Type B pancreatic cell (in vitro differentiated cells): ENCODE measurements around the gene ASMTL. TPM values are rescaled to one million over a fixed set of nuclear protein-coding genes. Genes with fewer than 3 reads are reported as not detected.

Experiments
- DNase-seq: peaks from one replicate; pipeline ENCODE4 v3.0.0; 2021; ENCODE audit warnings: mixed read lengths; ENCODE audit not compliant: unreplicated experiment; ENCODE audit errors: extremely low spot score
- H3K27ac Mint-ChIP-seq: 2 replicates; pipeline ENCODE4 v1.8.0; 2021; ENCODE audit warnings: mild to moderate bottlenecking, mixed read lengths
- H3K27me3 Mint-ChIP-seq: 2 replicates; pipeline ENCODE4 v1.8.0; 2021; ENCODE audit warnings: mixed read lengths
- H3K36me3 Mint-ChIP-seq: 2 replicates; pipeline ENCODE4 v1.8.0; 2021; ENCODE audit warnings: mixed read lengths
- H3K4me1 Mint-ChIP-seq: one replicate; pipeline ENCODE4 v1.8.0; 2021; ENCODE audit warnings: mixed read lengths; ENCODE audit not compliant: unreplicated experiment
- H3K4me3 Mint-ChIP-seq: 2 replicates; pipeline ENCODE4 v1.8.0; 2021; ENCODE audit warnings: mild to moderate bottlenecking, mixed read lengths
- H3K9me3 Mint-ChIP-seq: 2 replicates; pipeline ENCODE4 v1.8.0; 2021; ENCODE audit warnings: mixed read lengths
- total RNA-seq: library from RNA; stranded (reverse); gene quantifications from 2 replicates; pipeline ENCODE4 v1.2.1, GENCODE V29; 2021; ENCODE audit warnings: low replicate concordance
- TF ChIP-seq, protein P1 (sequence below): fragments of 200-600 bp; sonication (generic); conservative IDR thresholded peaks from 2 replicates; pipeline ENCODE4 v1.5.0; 2021; ENCODE audit warnings: antibody characterized with exemption, mild to moderate bottlenecking

ASMTL gene
- total RNA-seq, 1 donor from 2014 or later: 31.5 TPM

DNA sequence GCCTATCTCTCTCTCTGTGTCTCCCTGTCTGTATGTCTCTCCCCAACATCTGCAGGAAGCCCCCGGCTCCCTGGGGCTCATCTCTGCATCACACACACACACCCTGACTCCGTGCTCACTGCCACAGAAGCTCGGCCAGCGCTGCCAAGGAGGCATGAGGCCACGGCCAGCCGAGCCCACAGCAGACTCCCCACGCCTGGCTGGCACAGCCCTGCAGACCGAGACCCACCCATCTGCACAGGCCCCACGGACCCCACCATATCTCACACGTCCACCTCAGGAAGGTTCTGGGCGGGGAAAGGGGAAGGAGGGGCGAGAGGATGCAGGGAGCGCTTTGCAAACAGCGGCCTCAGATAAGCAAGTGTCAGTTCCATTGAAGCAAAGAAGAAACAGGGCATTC is 32.3 kb downstream of the ASMTL start:
- H3K27me3 Mint-ChIP-seq: no peaks in the 10 kb centered on the region
- peak overlapping the region; percentile 65 for H3K27ac Mint-ChIP-seq
- no peaks in the 10 kb centered on the region for H3K9me3 Mint-ChIP-seq

DNA sequence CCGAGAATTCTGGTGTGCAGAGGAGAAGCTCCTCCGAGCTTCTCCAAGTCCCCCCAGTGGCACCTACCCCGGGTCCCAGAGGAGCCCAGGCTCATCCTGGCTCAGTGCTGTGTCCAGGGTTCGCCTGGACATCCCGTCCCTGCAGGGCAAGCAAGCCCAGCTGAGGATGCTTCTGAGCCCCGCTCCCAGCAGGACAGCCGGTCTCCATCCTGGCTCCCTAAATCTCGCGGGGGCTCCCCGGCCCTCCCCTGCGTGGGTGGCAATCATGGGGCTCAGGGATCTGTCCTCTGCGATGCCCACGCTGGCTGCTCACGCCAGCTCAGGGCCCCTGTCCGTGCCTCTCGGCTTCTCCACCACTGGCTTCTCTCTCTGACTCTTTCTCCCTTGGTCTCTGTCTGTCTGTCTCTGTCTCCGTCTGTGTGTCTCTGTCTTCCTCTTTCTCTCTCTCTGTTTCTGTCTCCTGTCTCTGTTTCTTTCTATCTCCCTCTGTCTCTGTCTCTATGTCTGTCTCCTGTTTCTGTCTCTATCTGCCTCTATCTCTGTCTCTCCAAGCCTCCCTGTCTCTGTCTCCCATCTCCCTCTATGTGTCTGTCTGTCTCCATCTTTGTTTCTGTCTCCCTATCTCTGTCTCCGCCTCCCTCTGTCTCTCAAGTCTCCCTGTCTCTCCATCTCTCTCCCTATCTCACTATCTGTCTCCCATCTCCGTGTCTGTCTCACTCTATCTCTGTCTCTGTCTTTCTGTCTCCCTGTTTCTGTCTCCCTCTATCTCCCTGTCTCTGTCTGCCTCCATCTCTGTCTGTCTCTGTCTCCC is 33.0 kb downstream of the ASMTL start:
- no peak for DNase-seq
- TF ChIP-seq, protein P1, sequence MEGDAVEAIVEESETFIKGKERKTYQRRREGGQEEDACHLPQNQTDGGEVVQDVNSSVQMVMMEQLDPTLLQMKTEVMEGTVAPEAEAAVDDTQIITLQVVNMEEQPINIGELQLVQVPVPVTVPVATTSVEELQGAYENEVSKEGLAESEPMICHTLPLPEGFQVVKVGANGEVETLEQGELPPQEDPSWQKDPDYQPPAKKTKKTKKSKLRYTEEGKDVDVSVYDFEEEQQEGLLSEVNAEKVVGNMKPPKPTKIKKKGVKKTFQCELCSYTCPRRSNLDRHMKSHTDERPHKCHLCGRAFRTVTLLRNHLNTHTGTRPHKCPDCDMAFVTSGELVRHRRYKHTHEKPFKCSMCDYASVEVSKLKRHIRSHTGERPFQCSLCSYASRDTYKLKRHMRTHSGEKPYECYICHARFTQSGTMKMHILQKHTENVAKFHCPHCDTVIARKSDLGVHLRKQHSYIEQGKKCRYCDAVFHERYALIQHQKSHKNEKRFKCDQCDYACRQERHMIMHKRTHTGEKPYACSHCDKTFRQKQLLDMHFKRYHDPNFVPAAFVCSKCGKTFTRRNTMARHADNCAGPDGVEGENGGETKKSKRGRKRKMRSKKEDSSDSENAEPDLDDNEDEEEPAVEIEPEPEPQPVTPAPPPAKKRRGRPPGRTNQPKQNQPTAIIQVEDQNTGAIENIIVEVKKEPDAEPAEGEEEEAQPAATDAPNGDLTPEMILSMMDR: no peak
- Mint-ChIP-seq H3K4me1 (no peaks in the 10 kb centered on the region), H3K36me3 (peaks cover 32% of the 10 kb centered on the region), H3K4me3 (peak overlapping the region; percentile 18), H3K9me3 (no peaks in the 10 kb centered on the region), H3K27me3 (no peaks in the 10 kb centered on the region), H3K27ac (peak overlapping the region; percentile 65)

More for the DNA sequence above, 32.3 kb downstream of the ASMTL start:
- Mint-ChIP-seq H3K36me3 (peaks cover 37% of the 10 kb centered on the region), H3K4me1 (no peaks in the 10 kb centered on the region), H3K4me3 (no peak overlapping the region)
- TF ChIP-seq, protein P1: no peak
- no peak for DNase-seq

DNA sequence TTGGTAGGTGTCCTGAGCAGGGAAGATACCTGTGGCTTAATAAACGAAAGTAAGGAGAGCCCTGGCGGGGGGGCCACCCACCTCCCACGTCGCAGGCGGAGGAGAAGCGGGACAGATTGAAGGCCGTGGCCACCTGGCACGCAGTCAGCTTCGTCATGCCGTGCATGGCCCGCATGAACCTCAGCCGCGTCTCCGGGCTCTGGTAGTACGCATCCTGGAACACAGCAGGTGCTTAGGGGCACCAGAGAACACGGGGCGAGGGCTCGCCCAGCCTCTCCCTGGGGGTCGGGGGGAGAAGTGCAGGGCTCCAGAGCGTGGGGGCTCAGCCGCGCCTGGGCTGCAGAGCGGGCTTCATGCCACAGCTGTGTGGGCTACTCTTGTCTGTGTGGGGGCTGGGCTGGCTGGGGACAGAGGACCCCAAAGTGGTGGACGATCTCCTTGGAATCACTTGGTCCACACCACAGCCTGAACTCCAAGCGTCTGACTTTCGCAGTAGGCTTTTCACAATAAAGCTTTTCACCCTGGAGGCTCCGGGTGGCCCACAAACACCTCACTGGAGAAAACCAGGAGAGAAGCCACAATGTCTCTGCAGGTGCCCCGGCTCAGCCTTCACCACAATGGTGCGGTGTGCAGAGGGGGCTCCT is 33.7 kb downstream of the ASMTL start:
- no peaks in the 10 kb centered on the region for H3K9me3 Mint-ChIP-seq
- no peak overlapping the region for H3K27ac Mint-ChIP-seq
- peaks cover 29% of the 10 kb centered on the region for H3K36me3 Mint-ChIP-seq
- H3K27me3 Mint-ChIP-seq: no peaks in the 10 kb centered on the region
- no peak overlapping the region for H3K4me3 Mint-ChIP-seq
- TF ChIP-seq, protein P1: no peak
- no peaks in the 10 kb centered on the region for H3K4me1 Mint-ChIP-seq
- no peak for DNase-seq

DNA sequence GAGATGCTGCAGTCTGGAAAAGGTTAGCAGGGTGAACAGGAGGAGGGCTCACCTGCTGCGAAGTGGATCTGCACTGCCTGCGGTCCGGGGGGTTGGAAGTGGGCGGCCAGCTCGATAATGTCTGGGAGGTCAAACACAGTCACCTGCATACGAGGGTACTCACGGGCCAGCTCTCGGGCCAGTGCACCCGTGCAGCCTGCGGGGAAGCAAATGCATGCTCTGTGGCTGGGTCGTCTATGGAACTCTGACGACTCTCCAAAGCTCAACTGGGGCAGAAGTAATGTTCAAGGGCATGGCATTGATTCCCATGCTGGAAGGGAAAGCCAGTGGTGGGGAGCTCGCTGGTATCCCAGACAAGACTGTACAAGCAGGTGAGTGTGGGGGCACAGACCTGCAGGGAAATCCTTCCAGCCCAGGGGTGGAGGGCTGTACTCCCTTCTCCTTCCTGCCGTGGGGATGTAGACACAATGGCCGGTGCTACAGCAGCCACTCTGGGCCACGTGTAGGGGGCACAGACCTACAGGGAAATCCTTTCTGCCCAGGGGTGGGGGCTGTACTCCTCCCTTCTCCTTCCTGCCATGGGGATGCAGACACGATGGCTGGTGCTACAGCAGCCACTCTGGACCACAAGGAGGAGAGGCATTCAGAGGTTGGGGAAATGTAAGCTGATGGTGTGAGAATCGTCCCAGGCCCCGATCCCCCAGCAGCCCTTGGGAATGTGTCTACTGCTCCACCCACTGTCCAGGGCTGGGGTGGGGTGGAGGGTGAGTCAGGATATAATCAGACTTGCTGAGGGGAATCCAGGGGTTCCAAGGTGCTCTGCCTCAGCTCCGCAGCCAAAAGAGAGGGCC is 34.6 kb downstream of the ASMTL start:
- H3K4me1 Mint-ChIP-seq: no peaks in the 10 kb centered on the region
- no peak for DNase-seq
- H3K4me3 Mint-ChIP-seq: no peak overlapping the region
- peaks cover 30% of the 10 kb centered on the region for H3K36me3 Mint-ChIP-seq
- TF ChIP-seq, protein P1: no peak
- no peak overlapping the region for H3K27ac Mint-ChIP-seq
- H3K9me3 Mint-ChIP-seq: no peaks in the 10 kb centered on the region
- H3K27me3 Mint-ChIP-seq: no peaks in the 10 kb centered on the region

DNA sequence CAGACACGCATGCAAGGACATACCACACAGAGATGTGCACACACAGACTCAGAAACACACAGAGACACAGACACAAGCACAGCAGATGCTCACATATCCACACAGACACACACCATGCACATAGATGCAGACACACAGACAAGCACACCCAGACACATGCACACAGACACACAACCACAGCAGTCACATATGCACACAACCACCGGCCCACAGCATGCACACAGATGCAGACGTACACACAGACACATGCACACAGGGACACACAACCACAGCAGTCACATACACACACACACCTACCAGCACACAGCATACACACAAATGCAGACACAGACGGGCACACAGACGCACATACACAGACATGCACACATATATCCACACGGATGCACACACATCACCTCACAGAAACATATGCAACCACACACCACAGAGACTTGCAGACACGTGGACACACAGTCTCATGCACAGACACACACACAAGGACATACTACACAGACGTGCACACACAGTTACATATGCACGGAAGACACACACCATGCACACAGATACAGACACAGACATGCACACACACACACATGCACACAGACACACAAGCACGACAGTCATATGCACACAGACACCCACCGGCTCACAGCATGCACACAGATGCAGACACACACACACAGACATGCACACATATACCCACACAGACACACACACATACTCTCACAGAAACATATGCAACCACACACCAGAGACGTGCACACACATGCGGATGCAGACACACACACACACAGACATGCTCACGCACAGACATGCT is 35.5 kb downstream of the ASMTL start:
- no peaks in the 10 kb centered on the region for H3K4me1 Mint-ChIP-seq
- H3K4me3 Mint-ChIP-seq: no peak overlapping the region
- TF ChIP-seq, protein P1: no peak
- no peaks in the 10 kb centered on the region for H3K9me3 Mint-ChIP-seq
- peaks cover 28% of the 10 kb centered on the region for H3K36me3 Mint-ChIP-seq
- no peak for DNase-seq
- H3K27ac Mint-ChIP-seq: no peak overlapping the region
- H3K27me3 Mint-ChIP-seq: no peaks in the 10 kb centered on the region
